Panc1 (cell line): ENCODE results near the gene HPF1. TPM values are rescaled to one million over a fixed set of nuclear protein-coding genes. Genes with fewer than 3 reads are reported as not detected.

Source experiments
- ATAC-seq: fragments of 200-7000 bp; cut with Tn5 transposase; 2 replicates; pipeline ENCODE4 v1.9.1; 2020; ENCODE audit warnings: mild to moderate bottlenecking, moderate library complexity
- BruUV-seq: library from RNA; stranded (reverse); fragments of 400-500 nt; replicated peaks from 2 replicates; lab custom pipeline; 2021; lab: Mats Ljungman, UMichigan
- CTCF ChIA-PET: fragments of 300-600 bp; sonication (Branson Sonifier 250); formaldehyde crosslinking; loops from one replicate; lab custom pipeline; 2022; ENCODE audit warnings: antibody characterized with exemption; lab: Charles Lee
- POLR2A ChIA-PET: fragments of 300-600 bp; sonication (Branson Sonifier 250); formaldehyde crosslinking; loops from one replicate; lab custom pipeline; 2022; ENCODE audit warnings: antibody characterized with exemption; lab: Charles Lee
- DNase-seq: peaks from one replicate; pipeline ENCODE4 v3.0.0-alpha.2; 2010; ENCODE audit warnings: low read depth, low spot score
- H3K27ac ChIP-seq: 2 replicates; pipeline ENCODE4 v1.5.1; 2011; ENCODE audit warnings: mild to moderate bottlenecking, low read length, inconsistent platforms
- H3K27me3 ChIP-seq: fragments of 200-500 bp; sonication (Bioruptor generic); 2 replicates; pipeline ENCODE4 v1.6.0; 2014; ENCODE audit warnings: low read length, inconsistent platforms; ENCODE audit not compliant: control insufficient read depth, insufficient read depth
- H3K36me3 ChIP-seq: fragments of 200-500 bp; sonication (Bioruptor generic); 2 replicates; pipeline ENCODE4 v1.5.1; 2014; ENCODE audit warnings: inconsistent platforms, mild to moderate bottlenecking, low read length, moderate library complexity; ENCODE audit not compliant: control insufficient read depth, insufficient read depth
- H3K4me1 ChIP-seq: 2 replicates; pipeline ENCODE4 v1.5.1; 2011; ENCODE audit warnings: inconsistent platforms, mild to moderate bottlenecking, low read length, moderate library complexity; ENCODE audit not compliant: control insufficient read depth, insufficient read depth
- H3K4me3 ChIP-seq, 2 experiments: 2 replicates each; pipeline ENCODE4 v1.5.1; 2011 to 2012; ENCODE audit warnings: low read depth in 2 of 2, low read length in 2 of 2, mild to moderate bottlenecking in 2 of 2, inconsistent platforms in 1 of 2, moderate library complexity in 1 of 2
- H3K9me3 ChIP-seq: fragments of 200-500 bp; sonication (Bioruptor generic); 2 replicates; pipeline ENCODE4 v1.5.1; 2014; ENCODE audit warnings: low read depth, mild to moderate bottlenecking, inconsistent platforms, low read length, moderate library complexity; ENCODE audit not compliant: control insufficient read depth, insufficient read depth
- CTCF ChIP-seq: fragments of 450-650 bp; IDR thresholded peaks from 2 replicates; pipeline ENCODE4 v1.5.1; 2017; ENCODE audit warnings: mild to moderate bottlenecking
- POLR2AphosphoS5 ChIP-seq: IDR thresholded peaks from 2 replicates; pipeline ENCODE4 v1.6.1; 2012; ENCODE audit warnings: mild to moderate bottlenecking, low read depth, low read length, moderate library complexity
- REST ChIP-seq, 2 experiments: IDR thresholded peaks; 2 replicates each; pipeline ENCODE4 v1.6.1; 2011 to 2012; ENCODE audit warnings: low read depth in 2 of 2, control low read depth in 1 of 2, low read length in 1 of 2, mild to moderate bottlenecking in 1 of 2, moderate library complexity in 1 of 2; ENCODE audit not compliant: insufficient read depth in 1 of 2
- SIN3A ChIP-seq: IDR thresholded peaks from 2 replicates; pipeline ENCODE4 v1.6.1; 2012; ENCODE audit warnings: low read depth, mild to moderate bottlenecking, low read length, moderate library complexity, borderline replicate concordance; ENCODE audit not compliant: insufficient read depth
- TCF7L2 ChIP-seq: IDR thresholded peaks from 2 replicates; pipeline ENCODE4 v1.6.1; 2011; ENCODE audit warnings: mild to moderate bottlenecking, low read depth, low read length, inconsistent platforms
- in situ Hi-C: cut with HindIII; loops from 2 replicates; pipeline ENCODE4 v1.10.0; 2016; ENCODE audit warnings: low sequenced_read_pairs, low pct_unique_long_range_greater_than_20kb
- intact Hi-C: fragments of 100-400 bp; cut with micrococcal nuclease; formaldehyde crosslinking; loops from one replicate; pipeline ENCODE4 v1.10.0; 2022; ENCODE audit not compliant: unreplicated experiment
- total RNA-seq: library from RNA; stranded (reverse); gene quantifications from one replicate; pipeline ENCODE4 v1.2.1, GENCODE V29; 2021; ENCODE audit not compliant: unreplicated experiment

Gene HPF1
- total RNA-seq, 1 experiment from 2014 or later: 21.4 TPM

DNA sequence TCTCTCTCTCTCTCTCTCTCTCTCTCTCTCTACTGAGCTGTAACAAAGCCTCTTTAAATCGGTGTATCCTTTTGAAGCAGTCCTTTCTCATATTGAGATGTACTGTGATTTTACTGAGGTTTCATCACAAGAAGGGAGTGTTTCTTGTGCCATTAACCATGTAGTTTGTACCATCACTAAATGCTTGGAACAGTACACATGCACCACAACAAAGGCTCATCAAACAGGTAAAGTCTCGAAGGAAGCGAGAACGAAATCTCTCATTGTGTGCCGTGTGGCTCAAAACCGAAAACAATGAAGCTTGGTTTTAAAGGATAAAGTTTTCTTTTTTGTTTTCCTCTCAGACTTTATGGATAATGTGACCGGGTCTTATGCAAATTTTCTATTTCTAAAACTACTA, 37.2 kb downstream of the HPF1 start:
- in situ Hi-C loops (no loop called here), intact Hi-C loops (no loop called here)
- ChIA-PET CTCF (no interaction called here), POLR2A (no interaction called here)
- H3K27me3 ChIP-seq: no peaks in the 10 kb centered on the region
- DNase-seq: no peak
- no peak for ATAC-seq
- H3K4me1 ChIP-seq: no peaks in the 10 kb centered on the region
- BruUV-seq: no TSS peak
- H3K4me3 ChIP-seq: no peak overlapping the region
- no peak for TF ChIP-seq TCF7L2
- no peak for TF ChIP-seq POLR2AphosphoS5
- no peak for TF ChIP-seq SIN3A
- TF ChIP-seq REST (IDR thresholded peaks at IDR 0.05; ENCODE audit: insufficient read depth in 1 of 2, low read depth in 2 of 2, low read length in 1 of 2): no peak
- TF ChIP-seq CTCF: no peak
- H3K27ac ChIP-seq: no peak overlapping the region
- no peaks in the 10 kb centered on the region for H3K9me3 ChIP-seq
- no peaks in the 10 kb centered on the region for H3K36me3 ChIP-seq

DNA sequence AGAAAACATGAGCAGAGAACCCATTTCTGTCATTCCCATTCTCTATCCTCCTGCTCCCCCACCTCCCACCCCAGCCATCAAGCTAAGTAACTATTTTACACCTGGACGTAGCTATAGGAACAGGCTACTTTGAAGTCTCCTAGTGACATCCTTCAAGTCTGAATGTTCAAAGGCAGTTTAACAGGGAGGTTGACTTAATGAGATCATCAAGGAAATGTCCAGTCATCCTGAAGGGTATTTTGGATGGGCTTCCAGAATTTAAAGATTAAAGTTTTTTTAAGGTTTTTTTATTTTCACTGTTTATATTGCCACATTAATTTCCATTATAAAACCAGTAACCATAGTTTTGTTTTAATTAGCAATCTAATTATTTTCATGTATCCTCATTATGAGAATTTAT, 41.1 kb downstream of the HPF1 start:
- ChIA-PET CTCF (no interaction called here), POLR2A (no interaction called here)
- DNase-seq (no peak), ATAC-seq (no peak)
- Histone ChIP-seq H3K27me3 (no peaks in the 10 kb centered on the region), H3K27ac (no peak overlapping the region), H3K4me1 (no peaks in the 10 kb centered on the region), H3K36me3 (peaks cover 3% of the 10 kb centered on the region; the same call in 1 of the 2 replicates), H3K9me3 (no peaks in the 10 kb centered on the region), H3K4me3 (no peak overlapping the region)
- intact Hi-C loops (no loop called here), in situ Hi-C loops (no loop called here)
- TF ChIP-seq CTCF (no peak), POLR2AphosphoS5 (no peak), SIN3A (no peak), REST (IDR thresholded peaks at IDR 0.05; ENCODE audit: insufficient read depth in 1 of 2, low read depth in 2 of 2, low read length in 1 of 2) (no peak), TCF7L2 (no peak)
- no TSS peak for BruUV-seq
